GM19043 (cell line): ENCODE results near the gene SBF2.

Experiments
- ATAC-seq: cut with Tn5 transposase; IDR thresholded peaks from one replicate; pipeline ENCODE4 v1.9.1; 2021; ENCODE audit warnings: low read depth; ENCODE audit not compliant: unreplicated experiment

SBF2 gene

GRCh38 chr11:10293423-10294289 is at the start of gene SBF2:
Gene SBF2 (minus strand): TSS chr11:10294219. CDS start chr11:10294069, 150 bp downstream.
- ATAC-seq, result no peak

- ATAC-seq, result no peak
Measured at GRCh38 chr11:10338287-10338686, 44.3 kb upstream of the SBF2 start.

GRCh38 chr11:10333490-10333889 is 39.5 kb upstream of the SBF2 start:
- no peak for ATAC-seq

GRCh38 chr11:10331548-10332289 is 37.7 kb upstream of the SBF2 start:
- no peak for ATAC-seq

- no peak for ATAC-seq
Measured at GRCh38 chr11:10329935-10330334, 35.9 kb upstream of the SBF2 start.

- ATAC-seq, result no peak
Measured at GRCh38 chr11:10329356-10329755, 35.3 kb upstream of the SBF2 start.

- no peak for ATAC-seq
Measured at GRCh38 chr11:10328314-10329098, 34.5 kb upstream of the SBF2 start.

GRCh38 chr11:10327254-10327653 is 33.2 kb upstream of the SBF2 start:
- ATAC-seq, result no peak

- ATAC-seq, result no peak
Measured at GRCh38 chr11:10326012-10326964, 32.3 kb upstream of the SBF2 start.

- no peak for ATAC-seq
Measured at GRCh38 chr11:10325277-10326011, 31.4 kb upstream of the SBF2 start.

GRCh38 chr11:10324474-10324873 is 30.5 kb upstream of the SBF2 start:
- ATAC-seq, result no peak

GRCh38 chr11:10323793-10324170 is 29.8 kb upstream of the SBF2 start:
- ATAC-seq, result no peak

GRCh38 chr11:10322830-10323792 is 29.1 kb upstream of the SBF2 start:
- peak; percentile 59 for ATAC-seq

- no peak for ATAC-seq
Measured at GRCh38 chr11:10322401-10322800, 28.4 kb upstream of the SBF2 start.

- ATAC-seq, result no peak
Measured at GRCh38 chr11:10320736-10321465, 26.9 kb upstream of the SBF2 start.

- ATAC-seq, result no peak
Measured at GRCh38 chr11:10319702-10320558, 25.9 kb upstream of the SBF2 start.

- ATAC-seq, result no peak
Measured at GRCh38 chr11:10318527-10318802, 24.4 kb upstream of the SBF2 start.
